HUES64 (cell line): ENCODE measurements around the gene IGSF9.

Source experiments
- H3K27ac ChIP-seq: 2 replicates; pipeline ENCODE4 v1.7.0; 2013; ENCODE audit warnings: low read depth, low read length, inconsistent platforms
- H3K27me3 ChIP-seq: 2 replicates; pipeline ENCODE4 v1.6.1; 2013; ENCODE audit warnings: mild to moderate bottlenecking, low read length; ENCODE audit not compliant: insufficient read depth
- H3K36me3 ChIP-seq: 2 replicates; pipeline ENCODE4 v1.6.1; 2013; ENCODE audit warnings: mild to moderate bottlenecking, low read length; ENCODE audit not compliant: insufficient read depth
- H3K4me1 ChIP-seq: 2 replicates; pipeline ENCODE4 v1.6.1; 2013; ENCODE audit warnings: mild to moderate bottlenecking, low read length, moderate library complexity; ENCODE audit not compliant: insufficient read depth
- H3K4me3 ChIP-seq: 2 replicates; pipeline ENCODE4 v1.5.1; 2013; ENCODE audit warnings: mild to moderate bottlenecking, low read length, moderate library complexity
- H3K9ac ChIP-seq: 2 replicates; pipeline ENCODE4 v1.6.1; 2013; ENCODE audit warnings: mild to moderate bottlenecking, low read depth, low read length
- H3K9me3 ChIP-seq: 2 replicates; pipeline ENCODE4 v1.6.1; 2013; ENCODE audit warnings: low read depth, low read length; ENCODE audit not compliant: insufficient read depth
- WGBS: fragments of 150-250, 120-280 bp; methylation state at CpG from one replicate; pipeline ENCODE4 v1.1.7; 2013; ENCODE audit warnings: missing lambda C conversion rate; 5-methylcytosine and 5-hydroxymethylcytosine counted together

Gene IGSF9

GRCh38 chr1:159944623-159945455 lies 574 bp downstream of the IGSF9 start:
- H3K27ac ChIP-seq = no peak overlapping the region
- H3K27me3 ChIP-seq = no peaks in the 10 kb centered on the region
- 21% methylated on average over 11 of the region's 11 CpGs for WGBS
- peak overlapping the region; percentile 90 for H3K9ac ChIP-seq
- H3K4me3 ChIP-seq = peak overlapping the region; percentile 89
- no peaks in the 10 kb centered on the region for H3K9me3 ChIP-seq
- peaks cover 28% of the 10 kb centered on the region; the same call in 1 of the 2 replicates for H3K4me1 ChIP-seq
- peaks cover 5% of the 10 kb centered on the region; the same call in 1 of the 2 replicates for H3K36me3 ChIP-seq

- Histone ChIP-seq H3K9ac (peak overlapping the region; percentile 90; the same call in 1 of the 2 replicates), H3K27ac (no peak overlapping the region)
Measured at GRCh38 chr1:159943908-159944622, 1.3 kb downstream of the IGSF9 start.

GRCh38 chr1:159943278-159943640 lies 2.2 kb downstream of the IGSF9 start:
- H3K4me3 ChIP-seq = no peak overlapping the region
- no peaks in the 10 kb centered on the region for H3K9me3 ChIP-seq
- peaks cover 5% of the 10 kb centered on the region; the same call in 1 of the 2 replicates for H3K36me3 ChIP-seq
- 74% methylated on average over 5 of the region's 5 CpGs for WGBS
- H3K9ac ChIP-seq = no peak overlapping the region
- H3K27ac ChIP-seq = no peak overlapping the region
- no peaks in the 10 kb centered on the region for H3K27me3 ChIP-seq
- peaks cover 30% of the 10 kb centered on the region; the same call in 1 of the 2 replicates for H3K4me1 ChIP-seq

More at GRCh38 chr1:159943908-159944622, 1.3 kb downstream of the IGSF9 start:
- Histone ChIP-seq H3K27me3 (no peaks in the 10 kb centered on the region), H3K4me1 (peaks cover 28% of the 10 kb centered on the region; the same call in 1 of the 2 replicates), H3K4me3 (peak overlapping the region; percentile 89), H3K9me3 (no peaks in the 10 kb centered on the region), H3K36me3 (peaks cover 5% of the 10 kb centered on the region; the same call in 1 of the 2 replicates)
- 89% methylated on average over 9 of the region's 9 CpGs for WGBS

GRCh38 chr1:159942632-159943277 lies 2.7 kb downstream of the IGSF9 start:
- Histone ChIP-seq H3K9me3 (no peaks in the 10 kb centered on the region), H3K4me1 (peaks cover 32% of the 10 kb centered on the region; the same call in 1 of the 2 replicates), H3K27me3 (no peaks in the 10 kb centered on the region), H3K27ac (no peak overlapping the region), H3K4me3 (no peak overlapping the region), H3K9ac (no peak overlapping the region), H3K36me3 (peaks cover 5% of the 10 kb centered on the region; the same call in 1 of the 2 replicates)
- 93% methylated on average over 15 of the region's 15 CpGs for WGBS

- Histone ChIP-seq H3K4me3 (no peak overlapping the region), H3K36me3 (peaks cover 5% of the 10 kb centered on the region; the same call in 1 of the 2 replicates), H3K9me3 (no peaks in the 10 kb centered on the region), H3K27me3 (no peaks in the 10 kb centered on the region), H3K4me1 (peaks cover 40% of the 10 kb centered on the region), H3K27ac (no peak overlapping the region), H3K9ac (peak overlapping the region; percentile 32; the same call in 1 of the 2 replicates)
- WGBS = 80% methylated on average over 14 of the region's 15 CpGs
Measured at GRCh38 chr1:159941591-159942560, 3.5 kb downstream of the IGSF9 start.

GRCh38 chr1:159941141-159941540 lies 4.3 kb downstream of the IGSF9 start:
- no peaks in the 10 kb centered on the region for H3K9me3 ChIP-seq
- H3K36me3 ChIP-seq = peaks cover 5% of the 10 kb centered on the region; the same call in 1 of the 2 replicates
- no peaks in the 10 kb centered on the region for H3K27me3 ChIP-seq
- WGBS = 69% methylated on average over 5 of the region's 5 CpGs
- H3K4me1 ChIP-seq = peaks cover 36% of the 10 kb centered on the region
- H3K9ac ChIP-seq = peak overlapping the region; percentile 32; the same call in 1 of the 2 replicates
- no peak overlapping the region for H3K27ac ChIP-seq
- H3K4me3 ChIP-seq = no peak overlapping the region

- Histone ChIP-seq H3K9me3 (no peaks in the 10 kb centered on the region), H3K9ac (no peak overlapping the region), H3K27ac (no peak overlapping the region), H3K4me1 (peaks cover 36% of the 10 kb centered on the region), H3K36me3 (peaks cover 5% of the 10 kb centered on the region; the same call in 1 of the 2 replicates), H3K27me3 (no peaks in the 10 kb centered on the region), H3K4me3 (no peak overlapping the region)
- WGBS = 94% methylated on average over 10 of the region's 11 CpGs
Measured at GRCh38 chr1:159940006-159940620, 5.3 kb downstream of the IGSF9 start.

GRCh38 chr1:159939678-159940002 lies 5.8 kb downstream of the IGSF9 start:
- no peaks in the 10 kb centered on the region for H3K9me3 ChIP-seq
- H3K4me3 ChIP-seq = no peak overlapping the region
- 85% methylated on average over 3 of the region's 3 CpGs for WGBS
- H3K36me3 ChIP-seq = peaks cover 10% of the 10 kb centered on the region; the same call in 1 of the 2 replicates
- peaks cover 33% of the 10 kb centered on the region for H3K4me1 ChIP-seq
- H3K27ac ChIP-seq = no peak overlapping the region
- no peak overlapping the region for H3K9ac ChIP-seq
- H3K27me3 ChIP-seq = no peaks in the 10 kb centered on the region

GRCh38 chr1:159938905-159939677 lies 6.3 kb downstream of the IGSF9 start:
- Histone ChIP-seq H3K9me3 (no peaks in the 10 kb centered on the region), H3K27ac (no peak overlapping the region), H3K4me1 (peaks cover 27% of the 10 kb centered on the region), H3K4me3 (no peak overlapping the region), H3K27me3 (no peaks in the 10 kb centered on the region), H3K9ac (no peak overlapping the region), H3K36me3 (peaks cover 12% of the 10 kb centered on the region; the same call in 1 of the 2 replicates)
- 93% methylated on average over 6 of the region's 6 CpGs for whole genome bisulfite sequencing
